Activated T-helper 1 cell treated with anti-CD3 and anti-CD28 coated beads, Interleukin-2, amount 50 U/mL, for 16 hours (primary cell): ENCODE measurements around the gene PIGH.

ENCODE experiments used
- DNase-seq, 2 donors: peaks; one replicate each; pipeline ENCODE4 v3.0.0-alpha.2; 2020; ENCODE audit warnings: low read depth in 1 of 2, low spot score in 1 of 2

PIGH gene

GRCh38 chr14:67575684-67576083, 24.4 kb downstream of the PIGH start:
- DNase-seq: no peak

- DNase-seq: no peak
Observed at GRCh38 chr14:67574806-67575205, 25.3 kb downstream of the PIGH start.

- DNase-seq: no peak
Observed at GRCh38 chr14:67574156-67574555, 25.9 kb downstream of the PIGH start.

GRCh38 chr14:67573228-67574010, 26.6 kb downstream of the PIGH start:
- DNase-seq: no peak

GRCh38 chr14:67572608-67573007, 27.5 kb downstream of the PIGH start:
- no peak for DNase-seq

- no peak for DNase-seq
Observed at GRCh38 chr14:67571991-67572323, 28.1 kb downstream of the PIGH start.

DNA sequence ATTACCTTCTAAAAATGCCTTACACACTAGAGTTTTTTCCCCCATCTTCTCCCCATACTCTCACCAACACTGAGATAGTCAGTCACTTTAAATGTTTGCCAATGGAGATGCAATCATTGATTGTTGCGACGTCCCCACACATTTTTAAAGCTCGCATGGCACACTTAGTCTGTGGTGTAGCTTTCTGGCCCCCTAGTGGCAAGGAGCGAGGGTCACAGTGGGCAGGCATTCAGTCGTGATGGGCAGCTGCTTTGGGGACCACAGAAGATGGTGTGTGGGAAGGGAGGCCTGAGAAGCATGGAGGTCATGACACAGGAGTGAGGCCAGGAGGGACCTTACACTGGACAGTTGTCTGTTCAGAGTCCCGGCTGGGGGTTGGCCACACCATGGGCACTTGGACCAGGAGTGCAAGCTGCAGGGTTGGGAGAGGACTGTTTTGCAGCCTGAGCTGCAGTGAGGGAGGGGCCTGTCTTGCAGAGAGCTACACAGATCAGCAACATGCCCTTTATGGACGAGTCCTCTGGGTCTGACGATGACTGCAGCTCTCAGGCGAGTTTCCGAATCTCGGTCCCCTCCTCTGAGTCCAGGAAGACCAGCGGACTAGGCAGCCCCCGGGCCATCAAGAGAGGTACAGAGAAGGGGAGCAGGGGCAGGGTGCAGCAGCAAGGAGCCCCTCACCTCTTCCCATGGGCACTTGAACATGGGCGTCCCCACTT, 28.6 kb downstream of the PIGH start:
- DNase-seq: peak; percentile 43 to 50

GRCh38 chr14:67570453-67570852, 29.6 kb downstream of the PIGH start:
- no peak for DNase-seq

DNA sequence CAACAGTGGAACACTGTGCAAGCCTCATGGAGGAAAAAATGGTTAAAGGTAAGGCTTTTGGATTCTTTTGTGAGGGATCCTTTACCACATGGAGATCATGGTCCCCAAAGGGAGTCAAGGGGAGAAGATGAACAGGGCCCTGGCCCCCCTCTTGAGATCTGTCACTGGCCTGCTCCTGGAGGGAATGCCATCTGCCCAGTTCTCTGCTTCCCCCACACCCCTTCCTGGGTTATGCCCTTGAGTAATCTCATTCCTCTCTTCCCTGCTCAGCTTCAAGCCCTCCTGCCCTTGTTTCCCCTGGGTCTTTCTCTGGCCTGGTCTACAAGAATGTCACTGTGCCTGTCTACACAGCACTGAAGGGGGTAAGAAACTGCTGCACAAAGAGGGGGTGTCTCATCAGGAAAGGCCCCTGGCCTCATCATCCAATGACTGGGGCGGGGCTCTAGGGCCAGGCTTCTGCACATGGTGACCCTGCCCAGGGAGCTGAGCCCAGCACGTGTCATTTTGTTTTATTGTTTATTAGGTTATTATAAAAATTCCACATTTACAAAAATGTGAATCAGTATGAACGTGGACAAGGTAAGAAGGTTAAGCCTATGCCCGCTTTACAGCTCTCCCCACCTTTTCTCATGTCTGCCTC, 30.3 kb downstream of the PIGH start:
- no peak for DNase-seq

- no peak for DNase-seq
Observed at GRCh38 chr14:67569011-67569650, 30.9 kb downstream of the PIGH start.

DNA sequence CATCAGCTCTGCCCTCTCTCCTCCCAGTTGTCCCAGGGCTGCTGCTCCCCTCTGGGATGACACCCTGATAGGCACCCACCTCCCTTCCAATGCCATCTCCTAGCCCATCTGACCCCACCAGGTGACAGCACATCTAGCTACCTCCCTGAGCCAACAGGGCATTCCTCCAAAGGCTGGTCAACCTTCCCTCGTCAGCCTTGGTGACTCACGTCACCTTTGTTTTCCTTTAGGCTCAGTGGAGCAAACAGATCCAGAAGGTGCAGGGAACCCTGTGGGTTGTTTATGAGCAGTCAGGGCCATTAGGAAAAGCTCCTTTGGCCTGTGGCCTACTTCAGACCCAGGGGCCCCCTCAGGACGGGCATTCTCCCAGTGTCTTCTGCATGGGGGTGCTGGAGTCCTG, 32.4 kb downstream of the PIGH start:
- DNase-seq: no peak

DNA sequence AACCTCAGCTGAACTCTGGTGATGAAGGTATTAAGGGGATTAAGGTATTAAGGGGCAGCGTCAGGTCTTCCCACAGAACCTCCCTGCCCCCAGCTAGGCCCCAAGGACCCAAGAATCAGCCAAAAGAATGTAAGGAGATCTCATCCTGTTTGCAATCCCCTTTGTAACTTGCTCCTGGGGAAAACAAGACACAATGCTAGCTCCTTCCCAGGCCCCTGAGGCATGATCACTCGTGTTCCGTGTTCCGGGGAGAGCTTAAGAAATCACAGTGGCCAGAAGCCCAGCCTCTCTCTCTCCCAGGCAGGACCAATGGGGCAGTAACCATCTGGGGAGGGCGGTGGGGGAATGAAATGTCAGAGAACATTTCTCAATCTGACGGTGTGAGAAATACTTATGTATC, 33.2 kb downstream of the PIGH start:
- DNase-seq: no peak

- no peak for DNase-seq
Observed at GRCh38 chr14:67564236-67564635, 35.8 kb downstream of the PIGH start.

- DNase-seq: no peak
Observed at GRCh38 chr14:67562776-67563150, 37.3 kb downstream of the PIGH start.

DNA sequence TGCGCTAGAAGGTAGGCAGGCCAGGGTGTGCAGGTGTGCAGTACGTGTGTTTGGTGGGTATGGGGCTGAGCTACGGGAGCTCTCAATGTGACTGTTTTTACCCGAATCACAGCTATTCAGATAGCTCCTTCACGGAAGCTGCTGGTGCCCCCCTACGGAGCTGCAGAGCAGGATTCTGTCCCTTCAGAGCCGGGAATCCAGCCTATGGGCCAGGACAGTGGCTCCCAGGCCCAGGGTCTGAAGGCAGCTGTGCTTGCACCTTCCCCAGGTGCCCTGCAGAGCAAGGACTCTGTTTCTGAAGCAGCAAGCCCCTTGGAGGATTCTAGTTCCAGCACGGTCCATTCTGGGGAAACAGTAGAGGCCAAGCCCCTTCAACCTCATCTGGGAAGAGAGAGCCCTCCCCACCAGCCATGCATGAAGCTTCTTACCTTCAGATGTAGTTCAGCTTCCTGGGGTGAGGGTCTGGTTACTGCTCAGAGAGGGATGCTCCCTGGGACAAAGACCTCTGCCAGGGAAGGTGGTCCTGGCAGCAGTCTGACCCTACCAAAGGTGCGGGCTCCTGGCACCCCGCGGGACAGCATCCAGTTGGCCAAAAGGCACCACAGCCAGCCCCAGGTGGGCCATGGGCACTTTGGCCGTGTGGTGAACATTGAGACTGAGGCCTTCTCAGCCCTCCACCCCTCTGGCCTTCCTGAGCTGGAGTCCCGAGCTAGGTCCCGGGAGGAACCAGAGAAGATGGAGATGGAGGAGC, 37.9 kb downstream of the PIGH start:
- no peak for DNase-seq

DNA sequence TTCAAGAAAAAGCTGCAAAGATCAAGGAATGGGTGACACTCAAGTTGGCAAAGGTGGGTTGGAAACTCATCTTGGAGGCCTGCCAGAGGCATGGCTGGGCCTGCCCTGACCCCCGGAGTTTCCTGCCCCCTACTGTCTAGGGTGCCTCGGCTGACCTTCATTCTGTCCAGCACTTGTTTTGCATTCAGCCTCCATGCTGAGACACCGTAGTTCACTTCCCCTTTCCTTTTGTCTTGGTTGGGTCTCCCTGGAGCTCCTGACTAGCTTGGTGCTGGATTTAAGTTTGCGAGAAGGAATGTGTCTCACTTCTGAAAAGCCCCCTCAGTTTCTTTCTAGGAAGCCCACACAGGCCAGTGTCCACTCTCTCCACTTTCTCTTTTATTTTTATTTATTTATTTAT, 40.4 kb downstream of the PIGH start:
- DNase-seq: no peak

DNA sequence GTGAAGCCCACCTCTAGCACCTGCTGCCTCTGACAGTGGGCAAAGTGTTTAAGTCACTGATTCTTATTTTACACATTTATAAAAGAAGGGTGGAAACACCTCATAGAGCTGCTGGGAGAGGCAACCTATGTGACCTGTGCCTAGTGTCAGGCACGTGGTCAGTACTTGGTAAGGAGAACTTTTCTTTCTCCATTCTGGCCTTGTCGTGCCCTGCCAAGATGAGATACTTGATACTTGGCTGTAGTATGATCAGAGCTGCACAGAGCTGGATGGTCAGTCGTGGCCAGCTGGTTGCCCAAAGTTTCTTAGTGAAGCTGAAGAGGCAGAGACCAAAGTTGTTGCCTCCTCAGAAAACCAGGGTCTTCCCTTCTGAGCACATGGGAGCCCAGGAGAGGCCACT, 42.4 kb downstream of the PIGH start:
- DNase-seq: no peak

- DNase-seq: no peak
Observed at GRCh38 chr14:67557118-67557517, 43.0 kb downstream of the PIGH start.

DNA sequence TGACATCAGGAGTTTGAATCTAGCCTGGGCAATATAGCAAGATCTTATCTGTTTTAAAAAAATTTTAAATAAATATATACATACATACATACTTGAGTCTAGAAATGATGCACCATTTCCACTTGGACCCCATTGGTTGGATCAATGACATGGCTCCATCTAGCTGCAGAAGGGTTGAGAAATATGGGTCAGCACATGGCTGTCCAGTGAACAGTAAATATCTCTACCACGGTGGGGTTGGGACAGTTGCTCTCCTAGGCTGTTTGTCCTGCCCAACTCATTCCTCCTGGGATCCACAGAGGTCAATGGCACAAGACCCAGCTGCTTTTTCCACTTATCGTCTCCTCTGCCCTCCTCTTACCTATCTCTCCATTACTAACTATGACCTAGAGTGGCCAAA, 43.4 kb downstream of the PIGH start:
- DNase-seq: no peak

- DNase-seq: no peak
Observed at GRCh38 chr14:67555518-67556090, 44.5 kb downstream of the PIGH start.

DNA sequence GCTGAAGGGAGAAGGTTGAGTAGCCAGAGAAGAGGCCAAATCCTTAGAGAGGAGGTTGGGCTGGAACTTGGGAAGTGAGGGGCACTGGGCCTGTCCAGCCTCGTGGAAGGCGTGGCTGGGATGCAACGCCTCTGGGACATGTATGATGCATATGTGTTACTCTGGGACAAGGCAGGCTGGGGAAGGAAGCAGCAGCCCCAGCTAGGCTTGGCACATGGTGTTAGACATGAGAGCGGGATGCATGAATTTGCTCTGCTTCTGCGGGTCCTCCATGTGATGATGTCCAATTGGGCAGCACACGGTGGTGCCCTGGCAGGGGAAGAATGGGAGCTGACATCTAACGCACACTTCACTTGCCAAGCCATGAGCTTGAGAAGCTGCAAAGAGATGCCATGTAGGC, 45.7 kb downstream of the PIGH start:
- DNase-seq: no peak
